Natural killer cell treated with Interleukin-12 subunit alpha and Interleukin-12 subunit beta and Interleukin-15 and Interleukin-18, amount 100 ng/mL, for 72 hours (primary cell): ENCODE data around the gene M1AP. TPM values are rescaled to one million over a fixed set of nuclear protein-coding genes. Genes with fewer than 3 reads are reported as not detected.

ENCODE experiments used
- total RNA-seq, 2 donors: library from RNA; stranded (reverse); gene quantifications; one replicate each; pipeline ENCODE4 v1.2.3, GENCODE V29; 2022

The M1AP gene
- total RNA-seq, 2 donors from 2014 or later = not detected

Other genes starting within 250 kb of the M1AP start
- gene C2orf81, start 226.7 kb downstream of the M1AP start, total RNA-seq = 1 to 10 TPM; 1.7 to 2.2 TPM
- gene WDR54, start 226.6 kb downstream of the M1AP start, total RNA-seq = 10 to 100 TPM; 41.8 to 44.9 TPM
- gene RTKN, start 206.4 kb downstream of the M1AP start, total RNA-seq = 10 to 100 TPM in 1 of 2 donors, 1 to 10 TPM in 1; 4.6 to 11.6 TPM
- gene INO80B, start 193.2 kb downstream of the M1AP start, total RNA-seq = 10 to 100 TPM; 42.3 to 45.6 TPM
- 10 to 100 TPM; 28.6 to 48.0 TPM for gene WBP1, start 189.9 kb downstream of the M1AP start, total RNA-seq
- 100 to 1,000 TPM in 1 of 2 donors, 10 to 100 TPM in 1; 97.9 to 111 TPM for gene MOGS, start 182.9 kb downstream of the M1AP start, total RNA-seq
- gene MRPL53, start 175.7 kb downstream of the M1AP start, total RNA-seq = 100 to 1,000 TPM in 1 of 2 donors, 10 to 100 TPM in 1; 94.5 to 111 TPM
- 10 to 100 TPM; 31.8 to 46.5 TPM for gene CCDC142, start 165.3 kb downstream of the M1AP start, total RNA-seq
- 10 to 100 TPM; 42.8 to 49.0 TPM for gene TTC31, start 165.2 kb downstream of the M1AP start, total RNA-seq
- 1 to 10 TPM; 1.3 to 1.5 TPM for gene LBX2, start 148.7 kb downstream of the M1AP start, total RNA-seq
- 10 to 100 TPM; 31.3 to 41.3 TPM for gene PCGF1, start 140.6 kb downstream of the M1AP start, total RNA-seq
- gene TLX2, start 133.9 kb downstream of the M1AP start, total RNA-seq = under 1 TPM; 0.12 to 0.95 TPM
- 1 to 10 TPM in 1 of 2 donors, under 1 TPM in 1; 0.55 to 1.0 TPM for gene DQX1, start 122.1 kb downstream of the M1AP start, total RNA-seq
- gene AUP1, start 118.6 kb downstream of the M1AP start, total RNA-seq = 100 to 1,000 TPM; 190 to 233 TPM
- gene HTRA2, start 118.4 kb downstream of the M1AP start, total RNA-seq = 100 to 1,000 TPM in 1 of 2 donors, 10 to 100 TPM in 1; 93.1 to 100 TPM
- 1 to 10 TPM; 1.2 to 2.7 TPM for gene LOXL3, start 94.4 kb downstream of the M1AP start, total RNA-seq
- 10 to 100 TPM; 27.4 to 34.4 TPM for gene DOK1, start 93.6 kb downstream of the M1AP start, total RNA-seq
- gene SEMA4F, start 5.9 kb upstream of the M1AP start, total RNA-seq = 1 to 10 TPM; 2.0 to 5.3 TPM
- gene HK2, start 185.8 kb upstream of the M1AP start, total RNA-seq = 10 to 100 TPM; 71.3 to 78.1 TPM